ENCODE results near the gene DAAM1. TPM values are rescaled to one million over a fixed set of nuclear protein-coding genes. Genes with fewer than 3 reads are reported as not detected.

Gene DAAM1
- total RNA-seq, 6 donors from 2014 or later: 34.4 to 94.4 (median 55.5) TPM

DNA sequence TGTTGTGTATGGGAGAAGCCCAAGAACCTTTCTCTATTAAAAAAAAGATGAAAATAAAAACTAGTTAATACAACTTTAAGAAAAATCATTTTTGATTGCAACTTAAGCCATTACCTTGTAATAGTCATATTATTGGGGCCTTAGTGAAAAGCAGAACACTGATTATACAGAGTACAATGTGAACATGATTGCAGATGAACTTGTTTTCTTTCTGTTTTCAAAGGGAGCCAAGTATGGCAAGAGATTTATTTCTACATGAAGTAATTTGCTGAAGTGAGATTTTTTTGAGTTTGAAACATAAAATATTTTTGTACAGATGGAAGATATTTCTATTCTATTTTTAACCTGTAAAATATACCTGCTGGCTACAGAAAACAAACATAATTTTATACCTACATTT lies 171.8 kb downstream of the DAAM1 start:
- Histone ChIP-seq H3K9me3 (no peaks in the 10 kb centered on the region), H3K4me3 (no peak overlapping the region), H3K27me3 (no peaks in the 10 kb centered on the region), H3K4me1 (peaks cover 37 to 53% (median 47%) of the 10 kb centered on the region in 4 donors), H3K36me3 (peaks cover 0 to 33% (median 10%) of the 10 kb centered on the region in 4 donors), H3K27ac (peak overlapping the region in 2 of 4 donors; percentile 20 to 21)
- ATAC-seq (ENCODE audit: low FRiP score in 2 of 2) (no peak), DNase-seq (no peak)
- TF ChIP-seq EP300 (IDR thresholded peaks at IDR 0.05): no peak
- TF ChIP-seq, protein P1, sequence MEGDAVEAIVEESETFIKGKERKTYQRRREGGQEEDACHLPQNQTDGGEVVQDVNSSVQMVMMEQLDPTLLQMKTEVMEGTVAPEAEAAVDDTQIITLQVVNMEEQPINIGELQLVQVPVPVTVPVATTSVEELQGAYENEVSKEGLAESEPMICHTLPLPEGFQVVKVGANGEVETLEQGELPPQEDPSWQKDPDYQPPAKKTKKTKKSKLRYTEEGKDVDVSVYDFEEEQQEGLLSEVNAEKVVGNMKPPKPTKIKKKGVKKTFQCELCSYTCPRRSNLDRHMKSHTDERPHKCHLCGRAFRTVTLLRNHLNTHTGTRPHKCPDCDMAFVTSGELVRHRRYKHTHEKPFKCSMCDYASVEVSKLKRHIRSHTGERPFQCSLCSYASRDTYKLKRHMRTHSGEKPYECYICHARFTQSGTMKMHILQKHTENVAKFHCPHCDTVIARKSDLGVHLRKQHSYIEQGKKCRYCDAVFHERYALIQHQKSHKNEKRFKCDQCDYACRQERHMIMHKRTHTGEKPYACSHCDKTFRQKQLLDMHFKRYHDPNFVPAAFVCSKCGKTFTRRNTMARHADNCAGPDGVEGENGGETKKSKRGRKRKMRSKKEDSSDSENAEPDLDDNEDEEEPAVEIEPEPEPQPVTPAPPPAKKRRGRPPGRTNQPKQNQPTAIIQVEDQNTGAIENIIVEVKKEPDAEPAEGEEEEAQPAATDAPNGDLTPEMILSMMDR (IDR thresholded peaks at IDR 0.05): no peak
- TF ChIP-seq POLR2AphosphoS5 (IDR thresholded peaks at IDR 0.05): no peak
- TF ChIP-seq POLR2A (IDR thresholded peaks at IDR 0.05): no peak

DNA sequence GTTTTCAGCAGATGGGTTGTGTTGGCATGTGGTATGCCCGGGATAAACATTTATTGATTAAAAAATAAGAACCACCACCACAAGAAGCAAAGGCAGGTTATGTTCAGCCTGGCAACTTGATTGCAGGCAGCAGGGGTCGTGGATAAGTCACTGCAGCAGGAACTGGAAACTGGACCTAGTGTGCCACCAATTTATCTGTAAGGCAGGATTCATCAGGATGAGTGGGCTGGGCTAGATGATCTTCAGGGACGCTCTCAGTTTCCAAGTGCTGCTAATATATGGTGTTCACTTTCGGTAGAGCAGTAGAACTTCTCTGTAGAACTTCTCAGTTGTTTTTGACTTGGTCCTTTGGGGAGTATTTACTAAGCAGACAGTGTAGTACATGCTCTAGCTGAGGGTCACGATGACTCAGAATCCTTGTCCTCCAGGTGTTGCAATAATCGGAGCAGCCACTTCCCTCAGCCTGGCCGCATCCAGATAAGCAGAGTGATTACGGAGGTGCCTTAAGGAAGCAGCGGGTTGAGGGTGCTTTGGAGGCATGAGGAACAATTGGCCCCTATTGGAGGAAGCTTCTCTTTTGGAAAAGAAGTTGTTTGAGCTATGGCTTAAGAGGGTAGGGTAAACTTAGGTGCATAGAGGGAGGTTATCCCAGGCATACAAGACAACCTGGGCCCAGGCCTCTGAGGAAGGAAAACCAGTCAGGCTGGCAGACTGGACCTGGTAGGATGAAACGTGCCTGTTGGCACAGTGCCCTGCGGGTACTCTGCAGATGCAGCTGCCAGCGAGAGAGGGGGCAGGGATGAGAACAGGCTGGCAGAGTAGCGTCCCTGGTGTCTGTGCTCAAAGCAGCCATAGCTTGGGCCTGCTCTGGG lies 172.7 kb downstream of the DAAM1 start:
- DNase-seq: peak; percentile 20 to 92
- Histone ChIP-seq H3K4me1 (peaks cover 37 to 53% (median 47%) of the 10 kb centered on the region in 4 donors), H3K9me3 (no peaks in the 10 kb centered on the region), H3K4me3 (no peak overlapping the region), H3K27me3 (no peaks in the 10 kb centered on the region), H3K27ac (peak overlapping the region; percentile 28 to 67 (median 38)), H3K36me3 (peaks cover 0 to 28% (median 9%) of the 10 kb centered on the region in 4 donors)
- TF ChIP-seq POLR2AphosphoS5 (IDR thresholded peaks at IDR 0.05): peak; percentile 72 to 80
- no peak for TF ChIP-seq POLR2A (IDR thresholded peaks at IDR 0.05)
- TF ChIP-seq EP300 (IDR thresholded peaks at IDR 0.05): peak in 2 of 4 donors; percentile 39 to 92
- WGBS, 2 donors: 47 to 55% methylated on average over 13 of the region's 13 CpGs
- peak; percentile 78 to 88 for ATAC-seq (ENCODE audit: low FRiP score in 2 of 2)

DNA sequence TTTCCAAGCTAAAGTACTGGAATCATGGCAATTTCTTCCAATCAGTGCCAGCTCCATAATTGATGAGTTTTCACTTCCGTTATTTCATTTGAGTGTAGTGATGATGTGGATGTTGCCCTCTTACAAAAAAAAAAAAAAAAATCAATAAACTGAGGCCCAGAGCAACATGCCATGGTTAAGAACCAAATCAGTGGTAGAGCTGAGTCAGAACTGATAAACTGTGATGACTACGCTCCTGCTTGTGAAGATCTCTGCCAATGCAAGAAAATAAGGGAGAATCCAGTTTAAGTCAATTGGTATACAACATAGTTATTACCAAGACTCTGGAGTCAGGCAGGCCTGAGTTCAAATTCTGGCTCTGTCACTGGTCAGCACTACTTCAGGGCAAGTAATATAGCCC lies 174.0 kb downstream of the DAAM1 start:
- H3K4me1 ChIP-seq: peaks cover 37 to 51% (median 44%) of the 10 kb centered on the region in 4 donors
- H3K27ac ChIP-seq: peak overlapping the region in 2 of 4 donors; percentile 25 to 65
- ATAC-seq (ENCODE audit: low FRiP score in 2 of 2): no peak
- 92 to 95% methylated on average over 2 of the region's 2 CpGs for WGBS, 2 donors
- TF ChIP-seq EP300 (IDR thresholded peaks at IDR 0.05) (no peak), POLR2A (IDR thresholded peaks at IDR 0.05) (no peak), POLR2AphosphoS5 (IDR thresholded peaks at IDR 0.05) (no peak)
- TF ChIP-seq, protein P1 (IDR thresholded peaks at IDR 0.05): no peak
- H3K4me3 ChIP-seq: no peak overlapping the region
- DNase-seq: no peak
- H3K27me3 ChIP-seq: no peaks in the 10 kb centered on the region
- H3K9me3 ChIP-seq: no peaks in the 10 kb centered on the region
- peaks cover 0 to 19% (median under 1%) of the 10 kb centered on the region in 4 donors for H3K36me3 ChIP-seq

DNA sequence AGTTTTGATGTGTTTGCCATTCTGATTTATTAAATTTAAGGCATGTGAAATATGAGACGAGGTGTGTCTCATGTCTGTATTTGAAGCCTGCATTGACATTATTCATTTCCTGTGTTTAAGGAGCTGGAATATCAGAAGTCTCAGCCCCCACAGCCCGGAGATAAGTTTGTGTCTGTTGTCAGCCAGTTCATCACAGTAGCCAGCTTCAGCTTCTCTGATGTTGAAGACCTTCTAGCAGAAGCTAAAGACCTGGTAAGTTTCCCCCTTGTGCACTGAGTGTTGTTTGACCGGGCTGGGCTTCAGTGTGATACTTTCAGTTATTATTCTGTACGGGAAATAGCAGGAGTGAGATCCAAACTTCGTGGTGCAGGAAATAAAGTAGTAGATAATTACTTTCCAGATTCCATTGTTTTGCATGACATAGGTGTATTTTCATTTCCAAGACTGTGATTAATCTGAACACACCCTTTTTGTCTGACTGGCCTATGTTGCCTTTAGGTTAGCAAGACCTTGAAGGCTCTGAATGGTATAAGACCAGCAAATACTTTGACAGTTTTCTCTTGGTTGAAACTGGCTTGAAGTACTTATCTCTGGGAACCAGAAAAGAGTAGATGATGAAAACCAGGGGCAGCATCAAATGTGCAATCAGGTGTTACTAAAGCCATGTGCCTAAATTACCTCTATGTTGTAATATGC lies 175.2 kb downstream of the DAAM1 start:
- H3K27me3 ChIP-seq: no peaks in the 10 kb centered on the region
- TF ChIP-seq POLR2AphosphoS5 (IDR thresholded peaks at IDR 0.05) (peak in 1 of 2 donors; percentile 16), POLR2A (IDR thresholded peaks at IDR 0.05) (no peak)
- TF ChIP-seq, protein P1 (IDR thresholded peaks at IDR 0.05): no peak
- ATAC-seq (ENCODE audit: low FRiP score in 2 of 2) (no peak), DNase-seq (no peak)
- H3K27ac ChIP-seq: peak overlapping the region in 2 of 4 donors; percentile 25 to 65
- no peak overlapping the region for H3K4me3 ChIP-seq
- no peaks in the 10 kb centered on the region for H3K9me3 ChIP-seq
- 47 to 59% methylated on average over 5 of the region's 5 CpGs for WGBS, 2 donors
- H3K4me1 ChIP-seq: peaks cover 30 to 39% (median 32%) of the 10 kb centered on the region in 4 donors
- peaks cover 0 to 29% (median 11%) of the 10 kb centered on the region in 4 donors for H3K36me3 ChIP-seq

DNA sequence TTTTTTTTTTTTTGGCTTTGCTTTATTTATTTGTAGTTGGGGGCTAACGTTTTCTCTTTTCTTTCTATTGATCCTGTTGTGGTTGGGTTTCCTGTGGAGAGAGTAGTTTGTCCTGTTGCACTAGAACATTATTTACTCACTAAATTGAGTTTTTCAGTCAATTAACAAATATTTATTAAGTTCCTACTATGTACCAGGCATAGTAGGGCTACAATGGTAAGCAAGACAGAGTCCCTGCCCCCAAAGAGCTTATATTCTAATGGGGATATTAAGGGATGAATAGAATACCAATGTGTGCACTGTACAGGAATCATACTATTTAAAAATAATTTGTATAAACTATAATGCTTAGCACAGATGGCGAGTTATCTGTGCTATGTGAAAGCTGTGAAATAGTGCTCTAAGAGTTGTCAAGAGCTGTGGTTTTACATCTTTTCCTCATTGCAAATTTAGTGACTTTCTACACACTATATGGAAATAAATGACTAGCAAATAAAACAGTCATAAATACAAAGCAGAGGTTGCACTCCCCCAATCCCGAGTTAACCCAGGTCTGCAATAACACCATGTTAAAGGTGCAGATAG lies 181.8 kb downstream of the DAAM1 start:
- Histone ChIP-seq H3K27ac (no peak overlapping the region), H3K4me3 (no peak overlapping the region), H3K36me3 (peaks cover 0 to 33% (median 13%) of the 10 kb centered on the region in 4 donors), H3K4me1 (no peaks in the 10 kb centered on the region), H3K27me3 (no peaks in the 10 kb centered on the region), H3K9me3 (no peaks in the 10 kb centered on the region)
- TF ChIP-seq POLR2AphosphoS5 (IDR thresholded peaks at IDR 0.05) (no peak), EP300 (IDR thresholded peaks at IDR 0.05) (no peak), POLR2A (IDR thresholded peaks at IDR 0.05) (no peak)
- TF ChIP-seq, protein P1 (IDR thresholded peaks at IDR 0.05): no peak
- WGBS, 2 donors: 87 to 93% methylated on average over 3 of the region's 3 CpGs
- ATAC-seq (ENCODE audit: low FRiP score in 2 of 2) (no peak), DNase-seq (no peak)

Measured in upper lobe of left lung (tissue), 6 donors.